Caco-2 (cell line): ENCODE measurements around the gene TMEM181. TPM values are rescaled to one million over a fixed set of nuclear protein-coding genes. Genes with fewer than 3 reads are reported as not detected.

Experiments
- BruUV-seq: library from RNA; stranded (reverse); fragments of 400-500 nt; replicated peaks from 2 replicates; lab custom pipeline; 2021; lab: Mats Ljungman, UMichigan
- CTCF ChIA-PET: fragments of 300-600 bp; sonication (Branson Sonifier 250); formaldehyde crosslinking; loops from one replicate; lab custom pipeline; 2022; ENCODE audit warnings: antibody characterized with exemption; lab: Charles Lee
- POLR2A ChIA-PET: fragments of 300-600 bp; sonication (Branson Sonifier 250); formaldehyde crosslinking; loops from one replicate; lab custom pipeline; 2022; ENCODE audit warnings: antibody characterized with exemption; lab: Charles Lee
- DNase-seq, 2 experiments: peaks; one replicate each; pipeline versions ENCODE4 v3.0.0 to v3.0.0-alpha.2; 2020 to 2022
- H3K27me3 ChIP-seq: replicated peaks from 2 replicates; pipeline ENCODE4 v1.6.0; 2011; ENCODE audit warnings: low read length; ENCODE audit not compliant: control insufficient read depth, insufficient read depth
- H3K36me3 ChIP-seq: 2 replicates; pipeline ENCODE4 v1.5.1; 2011; ENCODE audit warnings: low read length; ENCODE audit not compliant: control insufficient read depth, insufficient read depth
- H3K4me1 ChIP-seq: fragments of 250-450 bp; sonication (Bioruptor Pico); 2 replicates; pipeline ENCODE4 v1.5.1; 2020; ENCODE audit warnings: mild to moderate bottlenecking
- H3K4me3 ChIP-seq: 2 replicates; pipeline ENCODE4 v1.5.1; 2011; ENCODE audit warnings: low read depth, mild to moderate bottlenecking, control low read depth, low read length
- H3K9me3 ChIP-seq: fragments of 250-450 bp; sonication (Bioruptor Pico); 2 replicates; pipeline ENCODE4 v1.5.1; 2020; ENCODE audit warnings: mild to moderate bottlenecking, moderate library complexity
- H3K27ac Mint-ChIP-seq: one replicate; pipeline ENCODE4 v1.8.0; 2022; ENCODE audit warnings: mixed read lengths; ENCODE audit not compliant: unreplicated experiment
- H3K27me3 Mint-ChIP-seq: one replicate; pipeline ENCODE4 v1.8.0; 2022; ENCODE audit warnings: mixed read lengths; ENCODE audit not compliant: insufficient read depth, unreplicated experiment
- H3K36me3 Mint-ChIP-seq: one replicate; pipeline ENCODE4 v1.8.0; 2022; ENCODE audit warnings: mild to moderate bottlenecking, mixed read lengths; ENCODE audit not compliant: insufficient read depth, unreplicated experiment
- H3K4me1 Mint-ChIP-seq: one replicate; pipeline ENCODE4 v1.8.0; 2022; ENCODE audit warnings: low read depth, mixed read lengths; ENCODE audit not compliant: unreplicated experiment
- H3K4me3 Mint-ChIP-seq: one replicate; pipeline ENCODE4 v1.8.0; 2022; ENCODE audit warnings: mild to moderate bottlenecking, moderate library complexity, mixed read lengths; ENCODE audit not compliant: unreplicated experiment
- H3K9me3 Mint-ChIP-seq: one replicate; pipeline ENCODE4 v1.8.0; 2022; ENCODE audit warnings: mixed read lengths; ENCODE audit not compliant: unreplicated experiment
- intact Hi-C: fragments of 100-400 bp; cut with micrococcal nuclease; formaldehyde crosslinking; loops from one replicate; pipeline ENCODE4 v1.10.0; 2022; ENCODE audit not compliant: unreplicated experiment
- total RNA-seq: library from RNA; stranded (reverse); gene quantifications from 2 replicates; pipeline ENCODE4 v1.2.3, GENCODE V29; 2022
- TF ChIP-seq, protein P1 (sequence below), 2 experiments: fragments of 200-600 bp in 1 of 2; IDR thresholded peaks; 1 replicate in 1 of 2; 2 replicates in 1 of 2; pipeline versions ENCODE4 v1.5.1 to v1.8.0; 2011 to 2022; ENCODE audit warnings: antibody characterized with exemption in 1 of 2, control low read depth in 1 of 2, inconsistent platforms in 1 of 2, low read depth in 1 of 2, low read length in 1 of 2, mild to moderate bottlenecking in 1 of 2, moderate library complexity in 1 of 2; ENCODE audit not compliant: insufficient read depth in 1 of 2, severe bottlenecking in 1 of 2, unreplicated experiment in 1 of 2

Gene TMEM181
- total RNA-seq, 1 experiment from 2014 or later: 26.7 TPM

DNA sequence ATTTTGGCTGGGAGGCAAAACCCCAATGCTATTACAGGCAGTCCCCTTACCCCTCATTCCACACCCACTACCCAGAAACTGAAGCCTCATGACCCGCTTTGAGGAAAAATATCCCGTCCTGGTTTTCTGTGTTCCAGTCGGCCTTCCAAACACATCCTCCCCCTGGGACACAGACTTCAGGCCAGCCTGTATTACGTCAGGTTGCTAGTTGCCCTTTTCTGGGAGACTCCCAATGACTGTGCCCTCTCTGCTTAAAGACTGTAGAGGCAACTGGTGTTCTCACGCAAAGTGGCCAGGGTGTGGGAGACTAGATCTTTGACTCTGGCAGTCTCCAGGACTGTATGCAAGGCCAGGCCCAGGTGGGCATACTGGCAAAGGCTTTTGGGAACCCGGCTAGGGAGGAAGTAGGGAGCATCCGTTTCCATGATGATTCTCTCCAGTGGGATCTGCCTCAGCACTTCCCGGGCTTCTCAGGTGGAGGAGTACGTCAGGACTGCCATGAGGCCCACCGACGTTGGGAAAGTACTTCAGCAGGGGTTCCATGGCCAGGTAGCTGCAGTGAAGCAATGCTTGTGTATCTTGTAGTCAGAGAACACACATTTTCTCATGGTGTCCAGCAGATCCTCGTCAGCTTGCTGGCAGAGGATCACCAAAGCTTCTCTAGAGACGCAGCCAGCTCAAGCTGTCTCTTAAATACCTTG, 49.7 kb downstream of the TMEM181 start:
- POLR2A ChIA-PET: no interaction called here
- BruUV-seq: no TSS peak
- Histone ChIP-seq H3K4me1 (peaks cover 35% of the 10 kb centered on the region), H3K4me3 (no peak overlapping the region), H3K36me3 (peaks cover 4% of the 10 kb centered on the region), H3K9me3 (no peaks in the 10 kb centered on the region), H3K27me3 (no peaks in the 10 kb centered on the region)
- Mint-ChIP-seq H3K27ac (peak overlapping the region; percentile 75), H3K4me3 (no peak overlapping the region), H3K4me1 (peaks cover 41% of the 10 kb centered on the region), H3K36me3 (peaks cover 49% of the 10 kb centered on the region), H3K27me3 (no peaks in the 10 kb centered on the region), H3K9me3 (no peaks in the 10 kb centered on the region)
- TF ChIP-seq, protein P1, sequence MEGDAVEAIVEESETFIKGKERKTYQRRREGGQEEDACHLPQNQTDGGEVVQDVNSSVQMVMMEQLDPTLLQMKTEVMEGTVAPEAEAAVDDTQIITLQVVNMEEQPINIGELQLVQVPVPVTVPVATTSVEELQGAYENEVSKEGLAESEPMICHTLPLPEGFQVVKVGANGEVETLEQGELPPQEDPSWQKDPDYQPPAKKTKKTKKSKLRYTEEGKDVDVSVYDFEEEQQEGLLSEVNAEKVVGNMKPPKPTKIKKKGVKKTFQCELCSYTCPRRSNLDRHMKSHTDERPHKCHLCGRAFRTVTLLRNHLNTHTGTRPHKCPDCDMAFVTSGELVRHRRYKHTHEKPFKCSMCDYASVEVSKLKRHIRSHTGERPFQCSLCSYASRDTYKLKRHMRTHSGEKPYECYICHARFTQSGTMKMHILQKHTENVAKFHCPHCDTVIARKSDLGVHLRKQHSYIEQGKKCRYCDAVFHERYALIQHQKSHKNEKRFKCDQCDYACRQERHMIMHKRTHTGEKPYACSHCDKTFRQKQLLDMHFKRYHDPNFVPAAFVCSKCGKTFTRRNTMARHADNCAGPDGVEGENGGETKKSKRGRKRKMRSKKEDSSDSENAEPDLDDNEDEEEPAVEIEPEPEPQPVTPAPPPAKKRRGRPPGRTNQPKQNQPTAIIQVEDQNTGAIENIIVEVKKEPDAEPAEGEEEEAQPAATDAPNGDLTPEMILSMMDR (IDR thresholded peaks at IDR 0.05; ENCODE audit: insufficient read depth in 1 of 2, low read depth in 1 of 2, low read length in 1 of 2, severe bottlenecking in 1 of 2, unreplicated experiment in 1 of 2): no peak
- DNase-seq: no peak
- CTCF ChIA-PET: no interaction called here
- intact Hi-C loops: loop anchor here (2.0 kb wide), 2 partner anchors 73 to 395 kb away; no protein-coding TSS in a partner anchor

DNA sequence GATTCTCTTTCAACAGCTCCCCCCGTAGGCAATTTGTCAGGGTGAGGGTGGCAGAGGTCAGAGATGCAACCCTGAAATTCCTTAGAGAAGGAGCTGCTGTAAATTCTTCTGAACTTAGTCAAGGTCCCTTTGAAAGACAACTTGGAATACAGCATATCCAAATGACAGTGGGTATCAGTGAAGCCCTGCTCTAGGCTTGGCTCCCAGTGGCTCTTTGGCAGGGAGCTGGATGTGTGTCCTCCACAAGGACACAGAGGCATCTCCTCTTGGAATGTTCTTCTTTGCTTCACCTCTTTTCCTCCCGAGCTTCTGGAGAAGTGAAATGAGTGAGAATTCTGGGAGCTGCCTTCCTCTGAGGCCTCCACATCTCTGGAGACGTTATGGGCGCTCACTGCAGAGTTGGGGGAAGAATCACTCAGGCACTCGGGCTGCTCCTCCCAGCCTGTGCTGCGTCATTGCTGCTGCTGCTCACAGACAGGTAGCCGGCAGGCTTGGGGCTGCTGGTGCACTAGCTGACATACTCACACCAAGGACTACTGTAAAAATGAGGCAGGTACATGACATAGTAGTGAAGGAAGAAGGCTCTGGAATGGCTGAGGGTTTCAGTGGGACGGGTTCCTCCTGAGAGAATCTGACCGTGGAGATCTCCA, 50.6 kb downstream of the TMEM181 start:
- Mint-ChIP-seq H3K36me3 (peaks cover 49% of the 10 kb centered on the region), H3K27ac (peak overlapping the region; percentile 75), H3K27me3 (no peaks in the 10 kb centered on the region), H3K4me3 (peak overlapping the region; percentile 50), H3K4me1 (peaks cover 37% of the 10 kb centered on the region), H3K9me3 (no peaks in the 10 kb centered on the region)
- Histone ChIP-seq H3K36me3 (peaks cover 4% of the 10 kb centered on the region), H3K4me1 (peaks cover 35% of the 10 kb centered on the region), H3K9me3 (no peaks in the 10 kb centered on the region), H3K4me3 (no peak overlapping the region), H3K27me3 (no peaks in the 10 kb centered on the region)
- CTCF ChIA-PET: no interaction called here
- POLR2A ChIA-PET: interaction anchor here (1.3 kb wide), 1 partner anchor 34 kb away, joined by 6 read pairs; the partner anchor contains the start of gene DYNLT1
- intact Hi-C loops: loop anchor here (2.0 kb wide), 1 partner anchor 396 kb away; no protein-coding TSS in a partner anchor
- BruUV-seq: no TSS peak
- no peak for DNase-seq
- TF ChIP-seq, protein P1 (IDR thresholded peaks at IDR 0.05; ENCODE audit: insufficient read depth in 1 of 2, low read depth in 1 of 2, low read length in 1 of 2, severe bottlenecking in 1 of 2, unreplicated experiment in 1 of 2): no peak

GRCh38 chr6:158611039-158611438, 51.1 kb downstream of the TMEM181 start:
- H3K4me3 Mint-ChIP-seq: peak overlapping the region; percentile 50
- H3K9me3 ChIP-seq: no peaks in the 10 kb centered on the region
- TSS peak; percentile 62 for BruUV-seq
- no peak overlapping the region for H3K4me3 ChIP-seq
- H3K9me3 Mint-ChIP-seq: no peaks in the 10 kb centered on the region
- peaks cover 35% of the 10 kb centered on the region for H3K4me1 ChIP-seq
- intact Hi-C loops: loop anchor here (2.0 kb wide), 1 partner anchor 396 kb away; no protein-coding TSS in a partner anchor
- H3K36me3 Mint-ChIP-seq: peaks cover 49% of the 10 kb centered on the region
- H3K27ac Mint-ChIP-seq: peak overlapping the region; percentile 75
- no peak for DNase-seq
- no peaks in the 10 kb centered on the region for H3K27me3 ChIP-seq
- H3K27me3 Mint-ChIP-seq: no peaks in the 10 kb centered on the region
- TF ChIP-seq, protein P1 (IDR thresholded peaks at IDR 0.05; ENCODE audit: insufficient read depth in 1 of 2, low read depth in 1 of 2, low read length in 1 of 2, severe bottlenecking in 1 of 2, unreplicated experiment in 1 of 2): no peak
- H3K36me3 ChIP-seq: peaks cover 4% of the 10 kb centered on the region; the same call in 1 of the 2 replicates
- ChIA-PET POLR2A (interaction anchor here (1.3 kb wide), 1 partner anchor 33 kb away, joined by 6 read pairs; the partner anchor contains the start of gene DYNLT1), CTCF (interaction anchor here (1.4 kb wide), 1 partner anchor 397 kb away, joined by 6 read pairs; no protein-coding TSS in a partner anchor)
- H3K4me1 Mint-ChIP-seq: peaks cover 35% of the 10 kb centered on the region
